ENCODE measurements around the gene ATXN1. TPM values are rescaled to one million over a fixed set of nuclear protein-coding genes. Genes with fewer than 3 reads are reported as not detected.

ATXN1 gene
- total and polyA plus RNA-seq, 2 experiments from 2014 or later, result 4.8 to 9.1 TPM

- Histone ChIP-seq H3K4me3 (no peak overlapping the region), H3F3A (replicated peaks; ENCODE audit: low read depth) (no peaks in the 10 kb centered on the region), H2AFZ (no peak overlapping the region), H3K9me2 (ENCODE audit: insufficient read depth) (no peaks in the 10 kb centered on the region), H3K79me2 (replicated peaks; ENCODE audit: insufficient read depth) (no peaks in the 10 kb centered on the region), H4K20me1 (replicated peaks; ENCODE audit: insufficient read depth) (no peaks in the 10 kb centered on the region), H3K36me3 (ENCODE audit: insufficient read depth) (no peaks in the 10 kb centered on the region), H3K4me2 (no peak overlapping the region), H3K27me3 (ENCODE audit: insufficient read depth) (no peaks in the 10 kb centered on the region), H3K4me1 (ENCODE audit: insufficient read depth) (no peaks in the 10 kb centered on the region), H3K27ac (ENCODE audit: low read depth) (no peak overlapping the region)
- DNase-seq (ENCODE audit: low spot score), result no peak
- no peak overlapping the region for H3K27ac Mint-ChIP-seq
- H3K4me1 Mint-ChIP-seq, result no peaks in the 10 kb centered on the region
- no peak for ATAC-seq
- H3K27me3 Mint-ChIP-seq (ENCODE audit: insufficient read depth, low read depth, poor library complexity), result peaks cover 2% of the 10 kb centered on the region
- TF ChIP-seq EZH2phosphoT487 (IDR thresholded peaks at IDR 0.05; ENCODE audit: unreplicated experiment) (no peak), ZNF462 (CRISPR knock-in tag; IDR thresholded peaks at IDR 0.05) (no peak), STAT1 (IDR thresholded peaks at IDR 0.05; ENCODE audit: unreplicated experiment) (no peak), ZNF331 (CRISPR knock-in tag; IDR thresholded peaks at IDR 0.05; ENCODE audit: low read depth) (no peak), EZH2 (IDR thresholded peaks at IDR 0.05; ENCODE audit: low read depth, unreplicated experiment) (no peak)
- H3K36me3 Mint-ChIP-seq (ENCODE audit: low read depth), result peaks cover 5% of the 10 kb centered on the region; the same call in 1 of the 3 replicates
- H3K4me3 Mint-ChIP-seq, result no peak overlapping the region
- peaks cover 4% of the 10 kb centered on the region; the same call in 2 of the 3 replicates for H3K9me3 Mint-ChIP-seq
These were observed 136.5 kb downstream of the ATXN1 start for GRCh38 chr6:16624636-16625290.

- Mint-ChIP-seq H3K4me3 (no peak overlapping the region), H3K4me1 (no peaks in the 10 kb centered on the region), H3K36me3 (ENCODE audit: low read depth) (peaks cover 3% of the 10 kb centered on the region; the same call in 1 of the 3 replicates), H3K9me3 (peaks cover 3% of the 10 kb centered on the region; the same call in 2 of the 3 replicates), H3K27ac (peak overlapping the region; percentile 7; the same call in 1 of the 2 replicates), H3K27me3 (ENCODE audit: insufficient read depth, low read depth, poor library complexity) (peaks cover 2% of the 10 kb centered on the region)
- Histone ChIP-seq H3K4me1 (ENCODE audit: insufficient read depth) (no peaks in the 10 kb centered on the region), H3K27ac (ENCODE audit: low read depth) (no peak overlapping the region), H3K27me3 (ENCODE audit: insufficient read depth) (no peaks in the 10 kb centered on the region), H3F3A (replicated peaks; ENCODE audit: low read depth) (no peaks in the 10 kb centered on the region), H2AFZ (no peak overlapping the region), H4K20me1 (replicated peaks; ENCODE audit: insufficient read depth) (no peaks in the 10 kb centered on the region), H3K4me3 (no peak overlapping the region), H3K4me2 (no peak overlapping the region), H3K9me2 (ENCODE audit: insufficient read depth) (no peaks in the 10 kb centered on the region), H3K36me3 (ENCODE audit: insufficient read depth) (no peaks in the 10 kb centered on the region), H3K79me2 (replicated peaks; ENCODE audit: insufficient read depth) (no peaks in the 10 kb centered on the region)
- DNase-seq (ENCODE audit: low spot score), result no peak
- ATAC-seq, result no peak
- TF ChIP-seq REST (IDR thresholded peaks at IDR 0.05; ENCODE audit: unreplicated experiment) (no peak), JUNB (IDR thresholded peaks at IDR 0.05; ENCODE audit: unreplicated experiment) (no peak)
These were observed 137.5 kb downstream of the ATXN1 start for GRCh38 chr6:16623731-16624130.

Measured in GM23338 (cell line).